CD4-positive, alpha-beta T cell treated with Interleukin-4 for 1 hour (primary cell): ENCODE data around the gene IFFO2.

Experiments
- DNase-seq, 2 donors: peaks; one replicate each; pipeline ENCODE4 v3.0.0-alpha.2; 2020 to 2022

IFFO2 gene

GRCh38 chr1:18970762-18971161, 14.3 kb upstream of the IFFO2 start:
- no peak for DNase-seq

- DNase-seq: no peak
Observed at GRCh38 chr1:18970358-18970757, 13.9 kb upstream of the IFFO2 start.

GRCh38 chr1:18967066-18967690, 10.7 kb upstream of the IFFO2 start:
- no peak for DNase-seq

- DNase-seq: no peak
Observed at GRCh38 chr1:18965206-18966173, 9.0 kb upstream of the IFFO2 start.

GRCh38 chr1:18963968-18964367, 7.5 kb upstream of the IFFO2 start:
- no peak for DNase-seq

GRCh38 chr1:18962855-18963737, 6.6 kb upstream of the IFFO2 start:
- DNase-seq: no peak

GRCh38 chr1:18962121-18962721, 5.7 kb upstream of the IFFO2 start:
- DNase-seq: no peak

- no peak for DNase-seq
Observed at GRCh38 chr1:18960821-18961220, 4.3 kb upstream of the IFFO2 start.

- DNase-seq: no peak
Observed at GRCh38 chr1:18960409-18960808, 3.9 kb upstream of the IFFO2 start.

GRCh38 chr1:18959591-18959990, 3.1 kb upstream of the IFFO2 start:
- DNase-seq: no peak

- peak in 1 of 2 donors; percentile 51 for DNase-seq
Observed at GRCh38 chr1:18957532-18958300, 1.2 kb upstream of the IFFO2 start.

GRCh38 chr1:18957136-18957521, 653 bp upstream of the IFFO2 start:
- DNase-seq: no peak

GRCh38 chr1:18955441-18956192, 859 bp downstream of the IFFO2 start:
- peak; percentile 57 to 60 for DNase-seq

- DNase-seq: no peak
Observed at GRCh38 chr1:18955131-18955440, 1.4 kb downstream of the IFFO2 start.

GRCh38 chr1:18954270-18955071, 2.0 kb downstream of the IFFO2 start:
- DNase-seq: no peak

- DNase-seq: peak in 1 of 2 donors; percentile 49
Observed at GRCh38 chr1:18953731-18954231, 2.7 kb downstream of the IFFO2 start.

- DNase-seq: peak; percentile 89 to 92
Observed at GRCh38 chr1:18951818-18952391, 4.6 kb downstream of the IFFO2 start.

GRCh38 chr1:18951416-18951815, 5.1 kb downstream of the IFFO2 start:
- peak in 1 of 2 donors; percentile 65 for DNase-seq

- DNase-seq: peak; percentile 58 to 75
Observed at GRCh38 chr1:18950401-18951026, 6.0 kb downstream of the IFFO2 start.
